Measurements from ENCODE around the gene COG7. TPM values are rescaled to one million over a fixed set of nuclear protein-coding genes. Genes with fewer than 3 reads are reported as not detected.
"Not testable (repeated sequence)": the region's sequence is repeated elsewhere in the genome, so short reads cannot be mapped to it uniquely, and the experiment has no call there.

COG7 gene
- total and polyA plus RNA-seq, 8 donors, result 19.8 to 36.7 (median 31.0) TPM

GRCh38 chr16:23406024-23406423, 47.0 kb downstream of the COG7 start:
- DNase-seq (no peak), ATAC-seq (no peak)
- Histone ChIP-seq H3K36me3 (peaks cover 0 to 84% of the 10 kb centered on the region in 2 donors), H3K27me3 (no peaks in the 10 kb centered on the region), H3K27ac (no peak overlapping the region), H3K4me3 (no peak overlapping the region), H3K9me3 (no peaks in the 10 kb centered on the region), H3K4me1 (no peaks in the 10 kb centered on the region)
- no peak for TF ChIP-seq CTCF (IDR thresholded peaks at IDR 0.05)
- intact Hi-C loops (cut with DNase I), result no loop called here

GRCh38 chr16:23403547-23403946, 49.4 kb downstream of the COG7 start:
- no peak overlapping the region for H3K27ac ChIP-seq
- no peak overlapping the region for H3K4me3 ChIP-seq
- intact Hi-C loops (cut with DNase I), result no loop called here
- H3K9me3 ChIP-seq, result no peaks in the 10 kb centered on the region
- no peak for TF ChIP-seq CTCF (IDR thresholded peaks at IDR 0.05)
- no peaks in the 10 kb centered on the region for H3K27me3 ChIP-seq
- peaks cover 0 to 84% of the 10 kb centered on the region in 2 donors for H3K36me3 ChIP-seq
- H3K4me1 ChIP-seq, result no peaks in the 10 kb centered on the region
- DNase-seq (no peak), ATAC-seq (no peak)

- H3K27me3 ChIP-seq, result no peaks in the 10 kb centered on the region
- H3K36me3 ChIP-seq, result peaks cover 0 to 92% of the 10 kb centered on the region in 2 donors
- H3K4me3 ChIP-seq, result no peak overlapping the region
- TF ChIP-seq CTCF (IDR thresholded peaks at IDR 0.05), result no peak
- no peak overlapping the region for H3K27ac ChIP-seq
- no peaks in the 10 kb centered on the region for H3K9me3 ChIP-seq
- intact Hi-C loops (cut with DNase I), result no loop called here
- H3K4me1 ChIP-seq, result no peaks in the 10 kb centered on the region
- no peak for ATAC-seq
- no peak for DNase-seq
Measured at GRCh38 chr16:23402100-23402499, 50.9 kb downstream of the COG7 start.

- peak; percentile 66 for ATAC-seq
- H3K36me3 ChIP-seq, result peaks cover 0 to 89% of the 10 kb centered on the region in 2 donors
- TF ChIP-seq CTCF (IDR thresholded peaks at IDR 0.05), result no peak
Measured at GRCh38 chr16:23401139-23401538, 51.9 kb downstream of the COG7 start.

GRCh38 chr16:23400447-23400846, 52.5 kb downstream of the COG7 start:
- H3K9me3 ChIP-seq; intact Hi-C loops (cut with DNase I); H3K27me3 ChIP-seq; H3K4me1 ChIP-seq; ATAC-seq; H3K4me3 ChIP-seq; H3K27ac ChIP-seq; DNase-seq: not testable (repeated sequence)
- peaks cover 0 to 88% of the 10 kb centered on the region in 2 donors for H3K36me3 ChIP-seq

More at GRCh38 chr16:23401139-23401538, 51.9 kb downstream of the COG7 start:
- Histone ChIP-seq H3K4me1 (no peaks in the 10 kb centered on the region), H3K9me3 (no peaks in the 10 kb centered on the region), H3K27me3 (no peaks in the 10 kb centered on the region), H3K27ac (no peak overlapping the region), H3K4me3 (no peak overlapping the region)
- intact Hi-C loops (cut with DNase I), result no loop called here
- no peak for DNase-seq

Measured in left lung (tissue), 10 donors.